ENCODE data around the gene SMG5. TPM values are rescaled to one million over a fixed set of nuclear protein-coding genes. Genes with fewer than 3 reads are reported as not detected.

The SMG5 gene
- total RNA-seq, 1 experiment from 2014 or later: 117 TPM

GRCh38 chr1:156295391-156295947 is 12.8 kb upstream of the SMG5 start, which contains the start of gene GLMP:
Gene GLMP, minus strand, starts transcription at chr1:156295679. Its CDS starts 34 bp downstream, at chr1:156295645.
- peaks cover 18% of the 10 kb centered on the region for H3K4me1 ChIP-seq (ENCODE audit: control insufficient read depth, insufficient read depth, low read length)
- ATAC-seq (0 out of 2 replicates have a peak, but pooled peaks have one; percentile 23), DNase-seq (ENCODE audit: low read depth, low spot score) (no peak)
- H3K4me3 ChIP-seq (ENCODE audit: low read depth in 2 of 2, low read length in 2 of 2): peak within 1 kb of the TSS; percentile 57 to 86
- peak within 1 kb of the TSS; percentile 87 for H3K27ac ChIP-seq (ENCODE audit: low read length)
- ChIA-PET POLR2A (no interaction called here), CTCF (no interaction called here)
- H3K27me3 ChIP-seq (ENCODE audit: control insufficient read depth, insufficient read depth, low read length): no peaks in the 10 kb centered on the region
- intact Hi-C loops (cut with micrococcal nuclease; ENCODE audit: unreplicated experiment): no loop called here
- no TSS peak for BruUV-seq (replicated peaks)
- TF ChIP-seq SIN3A (IDR thresholded peaks at IDR 0.05; ENCODE audit: borderline replicate concordance, insufficient read depth, low read depth, low read length): peak; percentile 74; the same call in 1 of the 2 replicates
- no peak for TF ChIP-seq CTCF (IDR thresholded peaks at IDR 0.05)
- 0 out of 2 replicates have a peak, but pooled peaks have one; percentile 53 for TF ChIP-seq TCF7L2 (IDR thresholded peaks at IDR 0.05; ENCODE audit: low read depth, low read length)
- TF ChIP-seq POLR2AphosphoS5 (IDR thresholded peaks at IDR 0.05; ENCODE audit: low read depth, low read length): peak; percentile 24; the same call in 1 of the 2 replicates
- TF ChIP-seq REST (IDR thresholded peaks at IDR 0.05; ENCODE audit: insufficient read depth in 1 of 2, low read depth in 2 of 2, low read length in 1 of 2): no peak
- H3K36me3 ChIP-seq (ENCODE audit: control insufficient read depth, insufficient read depth, low read length): no peaks in the 10 kb centered on the region
- in situ Hi-C loops (cut with HindIII; ENCODE audit: low pct_unique_long_range_greater_than_20kb, low sequenced_read_pairs): no loop called here
- no peaks in the 10 kb centered on the region for H3K9me3 ChIP-seq (ENCODE audit: control insufficient read depth, insufficient read depth, low read depth, low read length)

GRCh38 chr1:156293895-156294294 is 11.3 kb upstream of the SMG5 start:
- in situ Hi-C loops (cut with HindIII; ENCODE audit: low pct_unique_long_range_greater_than_20kb, low sequenced_read_pairs) (no loop called here), intact Hi-C loops (cut with micrococcal nuclease; ENCODE audit: unreplicated experiment) (no loop called here)
- H3K4me3 ChIP-seq (ENCODE audit: low read depth in 2 of 2, low read length in 2 of 2): no peak overlapping the region
- TF ChIP-seq SIN3A (IDR thresholded peaks at IDR 0.05; ENCODE audit: borderline replicate concordance, insufficient read depth, low read depth, low read length) (no peak), POLR2AphosphoS5 (IDR thresholded peaks at IDR 0.05; ENCODE audit: low read depth, low read length) (no peak), CTCF (IDR thresholded peaks at IDR 0.05) (no peak), REST (IDR thresholded peaks at IDR 0.05; ENCODE audit: insufficient read depth in 1 of 2, low read depth in 2 of 2, low read length in 1 of 2) (no peak), TCF7L2 (IDR thresholded peaks at IDR 0.05; ENCODE audit: low read depth, low read length) (no peak)
- ChIA-PET CTCF (no interaction called here), POLR2A (interaction anchor here (0.6 kb wide), 1 partner anchor 142 kb away, joined by 3 read pairs; no protein-coding TSS in a partner anchor)
- ATAC-seq (no peak), DNase-seq (ENCODE audit: low read depth, low spot score) (no peak)
- no TSS peak for BruUV-seq (replicated peaks)
- H3K27ac ChIP-seq (ENCODE audit: low read length): no peak overlapping the region
- H3K9me3 ChIP-seq (ENCODE audit: control insufficient read depth, insufficient read depth, low read depth, low read length): no peaks in the 10 kb centered on the region
- H3K36me3 ChIP-seq (ENCODE audit: control insufficient read depth, insufficient read depth, low read length): no peaks in the 10 kb centered on the region
- H3K4me1 ChIP-seq (ENCODE audit: control insufficient read depth, insufficient read depth, low read length): peaks cover 18% of the 10 kb centered on the region
- no peaks in the 10 kb centered on the region for H3K27me3 ChIP-seq (ENCODE audit: control insufficient read depth, insufficient read depth, low read length)
